ENCODE measurements around the gene BRINP2.

BRINP2 gene

DNA sequence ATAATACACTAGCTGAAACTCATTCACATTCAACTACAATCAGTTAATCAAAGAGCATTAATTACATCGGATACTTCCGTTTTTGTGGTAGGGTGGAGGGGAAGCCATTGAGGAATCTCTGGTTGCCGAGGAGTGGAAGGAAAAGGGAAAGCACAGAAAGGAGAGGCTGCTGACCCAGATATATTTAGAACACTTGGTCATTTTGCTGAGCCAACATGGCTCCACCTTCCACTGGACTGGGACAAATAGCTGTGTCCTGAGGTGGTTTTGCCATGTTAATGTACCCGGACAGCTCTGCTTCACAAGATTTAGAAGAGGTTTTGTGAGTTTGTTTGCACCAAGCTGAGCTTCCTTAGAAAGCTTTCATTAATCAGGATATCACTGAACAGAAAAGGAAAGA lies 32.4 kb upstream of the BRINP2 start:
- Histone ChIP-seq H3K27me3 (ENCODE audit: insufficient read depth, low read length) (no peaks in the 10 kb centered on the region), H3K9me3 (ENCODE audit: low read length) (no peaks in the 10 kb centered on the region), H3K4me3 (ENCODE audit: low read length) (no peak overlapping the region), H2AFZ (ENCODE audit: low read depth, low read length) (no peak overlapping the region), H3K4me1 (ENCODE audit: insufficient read depth, low read length) (no peaks in the 10 kb centered on the region), H3K36me3 (ENCODE audit: insufficient read depth, low read length) (no peaks in the 10 kb centered on the region)

DNA sequence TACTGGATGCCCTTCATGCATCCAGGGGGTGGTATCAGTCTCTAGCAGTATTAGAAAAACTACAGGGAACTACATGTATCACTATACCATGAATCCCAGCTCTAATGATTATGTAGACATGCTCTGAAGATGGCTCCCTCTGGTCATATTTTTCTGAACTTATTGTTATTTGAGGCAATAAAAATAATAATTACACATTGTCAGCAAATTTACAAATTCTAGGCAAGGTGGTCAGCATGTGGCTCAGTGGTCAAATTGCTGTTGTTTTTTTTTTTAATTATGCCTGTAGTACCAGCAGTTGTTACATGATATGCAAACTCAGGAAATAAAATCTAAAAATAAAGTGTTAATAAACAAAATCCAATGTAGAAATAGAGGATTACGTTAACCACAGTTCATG lies 28.7 kb upstream of the BRINP2 start:
- H3K4me1 ChIP-seq (ENCODE audit: insufficient read depth, low read length) = no peaks in the 10 kb centered on the region
- H2AFZ ChIP-seq (ENCODE audit: low read depth, low read length) = no peak overlapping the region
- H3K36me3 ChIP-seq (ENCODE audit: insufficient read depth, low read length) = no peaks in the 10 kb centered on the region
- H3K9me3 ChIP-seq (ENCODE audit: low read length) = no peaks in the 10 kb centered on the region
- no peaks in the 10 kb centered on the region for H3K27me3 ChIP-seq (ENCODE audit: insufficient read depth, low read length)
- H3K4me3 ChIP-seq (ENCODE audit: low read length) = no peak overlapping the region

DNA sequence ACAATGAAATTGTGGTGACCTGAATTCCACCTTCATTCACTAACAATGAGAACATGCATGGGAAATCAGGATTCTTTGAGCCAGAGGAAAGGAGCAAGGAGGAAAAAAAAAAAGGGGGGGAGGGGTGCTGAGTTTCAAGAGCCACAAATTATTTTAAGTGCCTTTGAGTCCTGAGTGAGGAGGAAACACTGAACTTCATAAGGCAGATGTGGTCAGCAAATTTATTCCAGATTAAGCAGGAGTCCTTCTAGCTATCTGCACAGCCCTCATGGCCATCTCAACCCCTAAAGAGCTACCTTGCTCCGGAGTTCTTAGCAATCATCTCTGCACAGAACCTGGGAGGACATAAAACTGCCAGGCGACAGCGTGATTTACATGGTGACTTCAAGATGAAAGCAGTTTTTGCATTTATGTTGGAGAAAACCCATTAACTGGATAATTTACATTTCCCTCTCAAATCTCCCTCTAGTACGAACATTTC lies 27.9 kb upstream of the BRINP2 start:
- no peaks in the 10 kb centered on the region for H3K9me3 ChIP-seq (ENCODE audit: low read length)
- H3K4me1 ChIP-seq (ENCODE audit: insufficient read depth, low read length) = no peaks in the 10 kb centered on the region
- no peak overlapping the region for H2AFZ ChIP-seq (ENCODE audit: low read depth, low read length)
- no peaks in the 10 kb centered on the region for H3K27me3 ChIP-seq (ENCODE audit: insufficient read depth, low read length)
- H3K4me3 ChIP-seq (ENCODE audit: low read length) = no peak overlapping the region
- no peaks in the 10 kb centered on the region for H3K36me3 ChIP-seq (ENCODE audit: insufficient read depth, low read length)

DNA sequence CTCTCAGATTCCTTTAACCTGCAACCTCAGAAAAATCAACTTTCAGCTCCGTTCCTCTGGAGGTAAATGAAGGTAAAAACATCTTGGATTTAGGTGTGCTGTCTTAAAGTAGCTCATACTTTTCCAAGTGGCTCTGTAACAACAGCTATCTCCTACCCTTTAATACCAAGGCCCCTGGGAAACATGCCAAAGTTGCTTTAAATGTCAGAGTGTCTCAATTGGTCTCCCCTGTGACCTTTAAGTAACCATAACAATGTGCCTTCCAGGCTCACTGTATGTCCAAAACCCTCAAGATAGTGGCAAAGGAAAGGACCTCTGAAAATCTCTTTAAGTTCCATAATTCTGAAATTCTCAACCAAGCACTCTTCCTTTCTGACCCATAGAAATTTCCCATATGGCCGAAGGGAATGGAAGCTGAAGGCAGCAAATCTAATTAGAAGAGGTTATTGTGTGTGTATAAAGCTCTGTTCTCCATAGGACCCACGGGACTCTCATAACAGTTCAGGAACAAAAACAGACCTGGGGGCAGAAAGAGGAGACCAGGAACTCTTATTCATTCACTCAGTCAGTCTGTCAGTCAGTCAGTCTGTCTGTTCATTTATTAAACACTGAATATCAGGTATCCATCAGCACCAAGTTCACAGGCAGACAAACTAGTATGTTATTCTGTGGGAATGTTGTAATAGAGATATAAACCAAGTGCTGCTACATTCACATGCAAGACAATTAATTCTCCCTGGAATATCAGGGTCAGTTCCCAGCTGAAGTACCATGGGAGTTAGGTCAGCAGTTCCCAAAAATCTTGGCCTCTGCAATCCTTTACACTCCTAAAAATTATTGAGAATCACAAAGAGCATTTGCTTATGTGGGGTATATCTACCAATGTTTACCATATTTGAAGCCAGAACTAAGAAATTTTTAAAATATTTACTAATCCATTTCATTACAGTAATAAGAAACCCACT lies 25.4 kb upstream of the BRINP2 start:
- Histone ChIP-seq H3K9me3 (ENCODE audit: low read length) (no peaks in the 10 kb centered on the region), H3K36me3 (ENCODE audit: insufficient read depth, low read length) (no peaks in the 10 kb centered on the region), H3K4me3 (ENCODE audit: low read length) (no peak overlapping the region), H2AFZ (ENCODE audit: low read depth, low read length) (no peak overlapping the region), H3K4me1 (ENCODE audit: insufficient read depth, low read length) (no peaks in the 10 kb centered on the region), H3K27me3 (ENCODE audit: insufficient read depth, low read length) (no peaks in the 10 kb centered on the region)

DNA sequence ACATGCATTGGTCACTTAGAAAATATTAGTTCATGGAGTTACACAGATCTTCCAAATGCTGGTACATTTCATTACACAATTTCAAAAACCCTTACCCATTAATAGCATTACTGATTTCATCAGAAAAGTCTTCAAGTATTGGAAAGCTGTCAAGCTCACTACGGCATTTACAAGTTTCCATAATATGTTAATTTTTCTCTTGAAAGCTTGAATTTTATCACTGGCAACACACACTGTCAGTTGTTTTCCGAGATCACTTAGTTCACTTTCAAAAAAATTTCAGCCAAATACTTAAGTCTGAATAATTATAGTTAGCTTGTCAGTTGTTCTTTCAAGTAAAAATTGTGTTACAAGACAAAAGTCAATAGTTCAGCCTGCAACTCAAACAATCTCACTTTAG lies 24.3 kb upstream of the BRINP2 start:
- Histone ChIP-seq H3K9me3 (ENCODE audit: low read length) (no peaks in the 10 kb centered on the region), H3K4me1 (ENCODE audit: insufficient read depth, low read length) (no peaks in the 10 kb centered on the region), H3K4me3 (ENCODE audit: low read length) (no peak overlapping the region), H2AFZ (ENCODE audit: low read depth, low read length) (no peak overlapping the region), H3K27me3 (ENCODE audit: insufficient read depth, low read length) (no peaks in the 10 kb centered on the region), H3K36me3 (ENCODE audit: insufficient read depth, low read length) (no peaks in the 10 kb centered on the region)

DNA sequence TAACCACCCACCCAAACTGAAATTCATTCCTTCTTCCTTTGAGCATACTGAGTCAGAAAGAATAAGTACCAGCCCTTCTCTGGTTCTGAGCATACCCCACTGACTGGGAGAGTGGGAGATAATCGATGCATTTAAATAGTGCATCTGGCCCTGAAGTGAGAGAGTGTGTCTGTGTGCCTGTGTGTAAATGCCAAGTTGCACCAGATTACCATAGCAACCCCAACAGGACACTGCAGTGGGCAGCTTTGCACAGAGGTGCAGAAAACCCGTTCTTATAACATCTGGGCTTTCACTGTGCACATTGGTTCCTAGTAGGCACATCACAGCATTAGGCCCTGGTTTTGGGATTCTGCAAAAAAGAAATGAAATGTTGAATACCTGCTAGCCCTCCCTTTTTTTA lies 8.5 kb upstream of the BRINP2 start:
- Histone ChIP-seq H3K27me3 (ENCODE audit: insufficient read depth, low read length) (peaks cover 41% of the 10 kb centered on the region), H3K4me3 (ENCODE audit: low read length) (no peak overlapping the region)

DNA sequence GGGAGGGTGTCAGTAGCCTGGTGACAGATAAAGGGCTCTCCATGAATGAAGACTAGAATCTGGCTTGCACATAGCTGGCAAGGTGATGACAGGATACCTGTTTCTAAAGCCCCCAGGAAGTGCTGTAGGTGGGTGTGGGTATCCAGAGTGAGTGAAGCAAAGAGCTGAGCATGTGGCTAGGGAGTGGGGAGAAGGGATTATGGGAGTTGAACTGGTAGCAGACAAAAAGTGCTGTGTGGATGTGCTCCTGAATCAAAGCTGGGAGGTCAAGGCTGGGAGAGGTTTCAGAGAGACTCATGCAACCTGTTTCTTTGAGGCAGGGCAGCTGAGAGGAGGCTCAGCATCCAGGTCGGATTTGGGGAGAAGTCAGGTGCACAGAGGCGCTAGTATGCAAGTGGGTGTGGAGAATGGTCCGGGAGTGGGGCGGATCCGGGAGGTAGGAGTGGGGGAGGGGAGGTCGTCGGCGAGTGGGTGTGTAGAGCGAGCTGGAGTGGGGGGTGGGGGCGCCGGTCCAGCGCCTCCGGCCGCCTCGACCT lies 6.8 kb upstream of the BRINP2 start:
- Histone ChIP-seq H3K9me3 (ENCODE audit: low read length) (no peaks in the 10 kb centered on the region), H3K4me3 (ENCODE audit: low read length) (peak overlapping the region; percentile 11), H2AFZ (ENCODE audit: low read depth, low read length) (no peak overlapping the region), H3K27me3 (ENCODE audit: insufficient read depth, low read length) (peaks cover 41% of the 10 kb centered on the region), H3K36me3 (ENCODE audit: insufficient read depth, low read length) (no peaks in the 10 kb centered on the region), H3K4me1 (ENCODE audit: insufficient read depth, low read length) (no peaks in the 10 kb centered on the region)

More for the DNA sequence above, 8.5 kb upstream of the BRINP2 start:
- H3K9me3 ChIP-seq (ENCODE audit: low read length) = no peaks in the 10 kb centered on the region
- H3K36me3 ChIP-seq (ENCODE audit: insufficient read depth, low read length) = no peaks in the 10 kb centered on the region
- no peak overlapping the region for H2AFZ ChIP-seq (ENCODE audit: low read depth, low read length)
- no peaks in the 10 kb centered on the region for H3K4me1 ChIP-seq (ENCODE audit: insufficient read depth, low read length)

DNA sequence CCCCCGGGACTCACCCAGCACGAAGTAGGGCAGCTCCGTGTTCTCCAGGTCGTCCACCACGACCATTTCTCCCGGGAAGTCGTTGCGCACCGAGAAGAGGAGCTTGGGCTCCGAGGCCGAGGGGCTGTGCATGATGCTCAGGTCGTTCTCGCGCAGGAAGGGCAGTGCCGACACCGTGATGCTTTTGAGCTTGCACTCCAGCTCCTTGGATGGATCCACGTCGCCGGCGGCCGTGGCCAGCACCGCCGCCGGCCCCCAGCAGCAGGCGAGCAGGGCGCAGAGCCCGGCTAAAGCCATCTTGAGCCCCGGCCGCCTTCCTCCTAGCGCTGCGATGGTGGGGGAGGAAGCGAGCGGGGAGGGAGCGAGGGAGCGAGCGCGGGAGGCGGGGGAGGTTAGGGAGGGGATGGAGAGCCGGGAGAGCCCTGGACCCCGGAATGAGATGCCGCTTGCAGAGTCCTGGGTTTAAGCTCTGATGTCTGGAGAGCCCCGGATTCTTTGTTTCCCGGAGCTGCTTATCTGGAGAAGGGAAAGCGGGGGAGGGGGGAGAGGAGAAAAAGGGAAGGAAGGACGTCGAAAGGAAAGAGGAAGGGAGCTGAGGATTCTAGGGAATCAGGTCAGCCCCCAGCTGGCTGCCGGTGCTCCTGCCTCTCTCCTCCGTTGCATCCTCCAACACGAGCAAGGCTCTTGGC lies 6.2 kb upstream of the BRINP2 start, which contains the start of gene ASTN1:
TSS of gene ASTN1 (minus strand) at position 333 of the 689 bp plus-strand sequence. CDS start at position 297, 36 bp downstream.
- no peaks in the 10 kb centered on the region for H3K4me1 ChIP-seq (ENCODE audit: insufficient read depth, low read length)
- H3K4me3 ChIP-seq (ENCODE audit: low read length) = peak within 1 kb of the TSS; percentile 25
- H3K36me3 ChIP-seq (ENCODE audit: insufficient read depth, low read length) = no peaks in the 10 kb centered on the region
- H3K27me3 ChIP-seq (ENCODE audit: insufficient read depth, low read length) = peaks cover 41% of the 10 kb centered on the region
- no peak within 1 kb of the TSS for H2AFZ ChIP-seq (ENCODE audit: low read depth, low read length)
- no peaks in the 10 kb centered on the region for H3K9me3 ChIP-seq (ENCODE audit: low read length)

DNA sequence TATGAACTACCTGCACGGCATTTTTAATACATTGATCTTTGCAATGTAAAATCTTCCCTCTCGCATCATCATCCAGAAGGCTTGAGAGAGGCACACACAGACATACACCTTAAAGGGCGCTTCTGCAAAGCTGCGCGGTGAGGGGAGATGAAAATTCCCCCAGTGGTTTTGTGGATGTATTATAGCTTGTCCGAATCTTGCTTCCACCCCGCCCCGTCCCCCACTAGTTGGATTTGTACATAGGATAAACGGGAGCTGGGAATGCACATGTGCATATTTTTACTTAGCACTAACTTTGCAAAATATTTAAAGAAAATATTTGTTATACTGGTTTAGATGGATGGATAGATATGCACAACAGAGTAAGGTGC lies 5.7 kb upstream of the BRINP2 start:
- Histone ChIP-seq H3K9me3 (ENCODE audit: low read length) (no peaks in the 10 kb centered on the region), H3K27me3 (ENCODE audit: insufficient read depth, low read length) (peaks cover 47% of the 10 kb centered on the region), H2AFZ (ENCODE audit: low read depth, low read length) (no peak overlapping the region), H3K36me3 (ENCODE audit: insufficient read depth, low read length) (no peaks in the 10 kb centered on the region), H3K4me1 (ENCODE audit: insufficient read depth, low read length) (no peaks in the 10 kb centered on the region), H3K4me3 (ENCODE audit: low read length) (peak overlapping the region; percentile 25)

DNA sequence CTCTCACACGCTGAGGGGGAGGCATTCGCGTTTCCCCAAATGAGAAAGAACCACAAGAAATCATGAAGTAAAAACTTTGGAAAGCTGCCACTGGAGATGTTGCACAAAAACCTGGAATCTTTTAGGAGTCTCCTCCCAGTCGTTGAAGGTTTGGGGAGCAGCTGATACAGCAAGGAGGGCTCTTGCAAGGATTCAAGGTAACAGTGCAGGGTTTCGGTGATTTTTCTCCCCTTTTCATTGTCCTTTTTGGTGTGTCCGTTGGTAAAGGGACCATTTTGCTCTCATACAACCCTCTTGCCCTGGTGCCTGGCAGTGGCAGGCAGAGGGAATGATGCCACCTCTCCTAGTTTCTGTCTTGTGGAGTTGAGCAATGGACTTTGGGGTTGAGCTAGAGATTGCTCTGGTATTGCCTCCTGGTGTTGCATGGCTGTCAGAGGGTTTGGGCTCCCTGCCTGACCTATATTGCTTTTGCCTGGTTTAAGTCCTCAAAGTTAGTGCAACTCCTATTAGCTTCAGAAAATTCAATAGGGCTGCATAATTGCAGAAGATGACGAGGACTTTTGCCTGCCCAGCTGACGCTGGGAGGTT lies 872 bp downstream of the BRINP2 start:
- H3K4me1 ChIP-seq (ENCODE audit: insufficient read depth, low read length) = no peaks in the 10 kb centered on the region
- H3K27me3 ChIP-seq (ENCODE audit: insufficient read depth, low read length) = peaks cover 42% of the 10 kb centered on the region
- H3K4me3 ChIP-seq (ENCODE audit: low read length) = no peak overlapping the region

DNA sequence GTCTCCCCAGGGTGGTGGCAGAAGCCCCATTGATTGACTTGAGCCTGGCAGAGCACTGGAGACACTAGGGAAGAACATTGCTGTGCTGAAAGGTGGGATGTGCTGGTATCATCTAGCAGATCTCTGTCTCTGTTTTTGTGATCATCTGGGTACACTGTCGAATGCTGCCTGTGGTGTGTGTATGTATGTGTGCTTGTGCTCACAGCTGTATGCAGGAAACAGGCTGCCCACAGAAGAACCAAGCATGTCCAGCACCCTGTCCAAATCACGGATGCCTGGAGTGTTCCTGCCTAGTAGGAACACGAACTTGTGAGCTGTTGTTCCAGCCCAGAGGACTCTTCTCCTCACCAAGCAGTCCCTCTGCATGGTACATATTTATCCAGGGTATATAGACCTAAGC lies 1.5 kb downstream of the BRINP2 start:
- H3K36me3 ChIP-seq (ENCODE audit: insufficient read depth, low read length) = no peaks in the 10 kb centered on the region
- H3K27me3 ChIP-seq (ENCODE audit: insufficient read depth, low read length) = peaks cover 40% of the 10 kb centered on the region
- H3K4me3 ChIP-seq (ENCODE audit: low read length) = no peak overlapping the region
- H2AFZ ChIP-seq (ENCODE audit: low read depth, low read length) = no peak overlapping the region
- H3K4me1 ChIP-seq (ENCODE audit: insufficient read depth, low read length) = no peaks in the 10 kb centered on the region
- no peaks in the 10 kb centered on the region for H3K9me3 ChIP-seq (ENCODE audit: low read length)

More for the DNA sequence above, 872 bp downstream of the BRINP2 start:
- Histone ChIP-seq H3K9me3 (ENCODE audit: low read length) (no peaks in the 10 kb centered on the region), H3K36me3 (ENCODE audit: insufficient read depth, low read length) (no peaks in the 10 kb centered on the region), H2AFZ (ENCODE audit: low read depth, low read length) (peak overlapping the region; percentile 43)

DNA sequence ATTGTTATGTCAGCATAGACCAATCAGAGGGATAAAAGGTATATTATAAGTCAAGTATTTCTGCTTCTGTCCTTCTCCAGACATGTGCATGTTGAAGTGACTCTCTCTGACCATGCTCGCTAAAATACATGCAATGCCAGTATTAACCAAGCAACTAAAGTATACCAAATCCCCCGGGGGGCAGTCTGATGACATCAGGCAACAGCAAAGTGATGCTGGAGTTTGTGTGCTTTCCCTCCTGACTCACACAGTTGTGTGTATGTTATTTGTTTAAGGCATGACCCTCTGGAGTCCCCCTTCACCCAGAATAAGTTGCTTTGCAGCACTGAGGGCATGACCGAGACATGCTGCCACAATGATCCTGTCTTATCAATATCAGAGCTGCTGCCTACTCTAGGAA lies 2.1 kb downstream of the BRINP2 start:
- Histone ChIP-seq H3K4me3 (ENCODE audit: low read length) (no peak overlapping the region), H2AFZ (ENCODE audit: low read depth, low read length) (no peak overlapping the region), H3K9me3 (ENCODE audit: low read length) (no peaks in the 10 kb centered on the region), H3K36me3 (ENCODE audit: insufficient read depth, low read length) (no peaks in the 10 kb centered on the region), H3K27me3 (ENCODE audit: insufficient read depth, low read length) (peaks cover 40% of the 10 kb centered on the region), H3K4me1 (ENCODE audit: insufficient read depth, low read length) (no peaks in the 10 kb centered on the region)

DNA sequence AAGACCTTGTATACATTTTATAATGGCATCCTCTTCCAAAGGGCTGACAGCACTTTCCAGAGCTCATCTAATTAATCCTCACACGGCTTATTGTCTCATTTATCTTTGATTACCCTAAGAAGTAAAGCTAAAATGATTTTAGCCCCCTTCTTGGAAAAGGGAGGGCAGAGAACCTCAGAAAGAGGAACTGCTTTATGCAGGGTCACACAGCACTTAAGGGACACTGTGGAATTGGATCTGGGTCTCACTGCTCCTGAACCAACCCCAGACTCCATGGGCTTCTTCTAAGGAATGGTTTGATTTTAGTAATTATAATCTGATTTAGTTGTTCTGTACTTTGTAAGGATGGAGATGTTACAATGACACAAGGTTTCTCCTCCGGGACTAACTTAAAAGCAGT lies 3.2 kb downstream of the BRINP2 start:
- Histone ChIP-seq H3K4me1 (ENCODE audit: insufficient read depth, low read length) (no peaks in the 10 kb centered on the region), H2AFZ (ENCODE audit: low read depth, low read length) (no peak overlapping the region), H3K36me3 (ENCODE audit: insufficient read depth, low read length) (no peaks in the 10 kb centered on the region), H3K27me3 (ENCODE audit: insufficient read depth, low read length) (peaks cover 40% of the 10 kb centered on the region), H3K4me3 (ENCODE audit: low read length) (no peak overlapping the region), H3K9me3 (ENCODE audit: low read length) (no peaks in the 10 kb centered on the region)
